Measurements from ENCODE around the gene WBP2.
A peak's percentile ranks its signal among the peaks of the same experiment; 100 is the strongest.

WBP2 gene

GRCh38 chr17:75855310-75856061, at the start of gene WBP2:
TSS of gene WBP2 (minus strand) at chr17:75855335. CDS start at chr17:75855297, 38 bp downstream.
- DNase-seq, result peak; percentile 99

GRCh38 chr17:75902406-75902805, 47.3 kb upstream of the WBP2 start:
- no peak for DNase-seq

- no peak for DNase-seq
These were observed 46.6 kb upstream of the WBP2 start for GRCh38 chr17:75901727-75902126.

DNA sequence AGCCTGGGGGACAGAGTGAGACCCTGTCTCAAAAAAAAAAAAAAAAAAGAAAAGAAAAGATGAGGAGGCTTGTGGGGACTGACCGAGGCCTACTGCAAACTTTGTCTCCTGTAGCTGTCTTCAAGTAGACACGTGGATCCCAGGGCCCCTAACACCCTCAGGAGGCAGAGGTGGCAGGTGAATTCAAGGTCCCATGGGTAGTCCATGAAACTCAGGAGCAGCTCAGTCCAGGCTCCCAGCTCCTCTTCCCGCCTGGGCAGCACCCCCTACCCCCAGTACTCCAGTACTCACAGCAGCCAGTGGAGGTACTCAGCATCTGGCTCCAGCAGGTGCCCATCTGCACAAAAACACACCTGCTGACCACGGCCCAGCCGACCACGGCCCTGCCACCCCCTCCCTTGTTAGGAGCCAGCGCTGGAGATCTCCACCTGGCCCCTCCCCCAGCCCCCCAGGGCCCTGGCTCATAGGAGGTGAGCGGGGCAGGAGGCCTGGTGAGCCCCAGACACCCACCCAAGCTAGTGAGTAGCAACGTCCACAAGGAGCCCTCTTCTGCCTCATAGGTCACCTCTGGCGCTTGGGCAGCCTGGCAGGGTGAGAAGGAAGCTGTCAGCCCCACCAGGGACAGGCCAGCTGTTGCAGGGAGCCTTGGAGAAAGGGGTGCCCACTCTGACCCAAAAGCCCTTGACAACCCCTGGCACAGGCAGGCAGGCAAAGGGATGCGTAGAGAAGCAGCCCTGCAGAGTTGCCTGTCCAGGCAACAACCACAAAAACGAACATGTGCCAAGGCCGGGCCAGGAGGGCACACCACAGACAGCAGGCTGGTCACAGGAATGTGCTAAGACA, 45.8 kb upstream of the WBP2 start:
- DNase-seq, result no peak

- DNase-seq, result no peak
These were observed 44.8 kb upstream of the WBP2 start for GRCh38 chr17:75899767-75900468.

DNA sequence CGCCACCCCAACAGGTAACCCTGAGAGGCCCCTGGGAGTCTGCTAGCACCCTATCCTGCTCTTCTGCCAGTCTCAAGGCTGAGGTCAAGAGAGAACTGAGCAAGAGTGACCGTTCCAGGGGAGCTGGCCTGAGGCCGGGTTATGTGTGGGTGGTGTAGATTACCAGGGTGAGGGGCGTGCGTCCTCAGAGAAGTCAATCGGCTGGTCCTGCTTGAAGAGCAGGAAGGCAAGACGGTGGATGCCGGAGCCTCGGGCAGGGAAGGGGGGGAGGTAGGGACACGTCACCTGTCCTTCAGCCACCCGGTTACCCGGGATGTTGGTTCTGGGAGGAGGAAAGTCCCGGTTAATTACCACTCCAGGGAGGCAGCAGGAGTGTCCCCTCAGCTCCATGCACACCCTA, 44.2 kb upstream of the WBP2 start:
- no peak for DNase-seq

- DNase-seq, result no peak
These were observed 43.7 kb upstream of the WBP2 start for GRCh38 chr17:75898791-75899190.

- no peak for DNase-seq
These were observed 42.9 kb upstream of the WBP2 start for GRCh38 chr17:75898065-75898464.

- no peak for DNase-seq
These were observed 42.3 kb upstream of the WBP2 start for GRCh38 chr17:75897160-75898019.

- peak; percentile 79 for DNase-seq
These were observed 41.5 kb upstream of the WBP2 start, which contains the start of gene TRIM65 for GRCh38 chr17:75896415-75897159. TSS of gene TRIM65 (minus strand) at chr17:75896951. CDS start at chr17:75896937, 14 bp downstream.

DNA sequence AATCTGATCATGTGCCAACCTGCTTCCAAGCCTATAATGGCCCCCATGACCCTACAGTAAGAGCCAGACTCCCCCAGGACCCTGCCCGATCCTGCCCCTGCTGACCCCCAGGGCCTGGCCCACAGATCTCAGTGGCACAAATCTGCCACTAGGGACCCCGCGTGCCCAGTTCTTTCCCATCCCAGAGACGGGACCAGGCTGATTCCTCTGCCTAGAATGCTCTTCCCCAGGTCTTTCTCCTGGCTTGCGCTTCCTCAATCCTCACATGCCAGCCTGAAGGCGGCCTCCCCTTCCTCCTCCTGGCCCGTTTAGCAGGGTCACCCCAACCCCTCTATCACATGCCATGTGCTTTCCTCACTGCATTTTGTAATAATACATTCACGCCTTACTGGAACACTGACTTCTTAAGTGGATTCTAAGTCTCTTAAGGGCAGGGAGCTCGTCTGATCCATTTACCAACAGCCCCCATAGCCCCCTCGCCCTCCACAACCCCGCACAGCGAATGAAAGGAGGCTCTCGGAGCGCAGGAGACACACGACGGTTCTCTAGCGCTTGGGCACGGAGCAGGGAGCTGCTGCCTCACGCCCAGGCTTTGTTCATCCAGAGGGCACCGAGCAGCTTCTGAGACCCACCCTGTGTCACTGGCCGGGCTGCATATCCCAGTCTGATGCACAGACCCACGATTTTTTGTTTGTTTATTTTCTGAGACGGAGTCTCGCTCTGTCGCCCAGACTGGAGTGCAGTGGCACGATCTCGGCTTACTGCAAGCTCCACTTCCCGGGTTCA, 40.4 kb upstream of the WBP2 start:
- DNase-seq, result no peak

GRCh38 chr17:75894049-75894733, 39.1 kb upstream of the WBP2 start:
- DNase-seq, result no peak

GRCh38 chr17:75893305-75894048, 38.3 kb upstream of the WBP2 start:
- no peak for DNase-seq

DNA sequence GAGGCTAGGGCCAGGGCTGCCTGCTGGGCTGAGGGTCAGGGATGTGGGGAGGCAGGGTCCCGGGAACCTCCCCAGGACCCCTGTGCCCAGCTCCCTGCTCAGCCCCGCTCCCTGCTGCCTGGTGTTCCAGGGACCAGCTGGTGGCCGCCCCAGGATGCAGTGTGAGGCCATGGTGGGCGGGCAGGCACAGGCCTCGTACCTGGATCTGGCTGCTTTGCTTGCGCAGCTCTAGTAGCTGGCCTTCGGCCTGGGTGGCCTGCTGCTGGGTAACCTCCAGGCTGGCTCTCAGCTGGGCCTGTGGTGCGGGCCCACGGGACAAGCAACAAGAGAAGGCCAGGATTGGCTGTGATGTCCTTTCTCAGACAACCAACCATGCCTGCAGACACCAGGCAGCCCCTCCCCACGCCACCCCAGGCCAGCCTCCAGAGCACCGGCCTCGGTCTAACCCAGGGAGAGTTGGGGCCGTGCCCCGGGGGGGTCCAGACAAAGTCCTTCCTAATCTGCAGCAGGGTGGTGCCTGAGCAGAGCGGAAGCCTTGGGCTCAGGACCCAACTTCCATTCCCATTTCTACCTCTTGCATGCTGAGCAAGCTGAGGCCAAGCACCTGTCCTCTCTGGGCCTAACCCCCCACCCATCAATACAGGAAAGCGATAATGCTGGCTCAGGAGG, 37.6 kb upstream of the WBP2 start:
- DNase-seq, result no peak

DNA sequence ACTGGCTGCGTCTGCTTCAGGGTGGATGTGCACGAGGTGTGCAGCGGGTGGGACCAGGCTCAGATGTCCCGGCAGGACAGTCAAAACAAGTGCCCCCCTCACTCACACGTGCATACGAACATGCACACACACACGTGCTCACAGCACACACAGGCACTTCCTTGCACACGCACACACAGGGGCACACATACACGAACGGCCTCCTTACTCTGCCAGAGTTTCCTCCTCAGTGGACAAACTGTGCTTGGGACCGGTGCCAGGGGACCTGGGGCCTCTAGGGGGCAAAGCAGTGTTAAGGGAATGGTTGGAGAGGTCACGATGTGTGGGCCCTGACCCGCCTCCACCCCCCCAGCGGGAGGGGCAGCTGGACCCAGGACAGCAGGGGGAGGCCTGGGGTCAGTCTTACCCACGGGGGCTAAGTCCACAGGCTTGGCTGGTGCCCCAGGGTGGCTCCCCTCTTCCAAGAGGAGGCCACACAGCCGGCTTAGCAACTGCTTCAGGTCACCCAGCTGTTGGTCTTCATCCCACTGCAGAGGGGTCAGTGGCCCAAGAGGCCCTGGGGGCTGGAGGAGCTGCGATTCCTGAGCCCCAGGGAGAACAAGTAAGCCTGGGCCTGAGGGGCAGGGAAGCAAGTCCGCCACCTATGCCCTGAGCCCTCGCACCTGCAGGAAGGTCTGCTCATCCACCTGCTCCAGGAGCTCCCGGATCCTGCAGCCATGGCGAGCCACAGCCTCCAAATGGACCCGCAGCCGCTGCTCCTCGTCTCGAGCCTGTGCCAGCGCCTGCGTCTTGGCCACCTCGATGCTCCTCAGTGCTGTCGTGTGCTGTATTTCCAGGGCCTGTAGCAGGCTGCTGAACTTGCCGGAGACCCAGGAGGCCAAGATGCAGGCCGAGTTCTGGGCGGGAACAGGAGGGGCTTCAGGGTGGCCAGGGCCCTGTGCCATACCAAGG, 36.7 kb upstream of the WBP2 start:
- DNase-seq, result no peak

GRCh38 chr17:75891022-75891604, 36.0 kb upstream of the WBP2 start:
- DNase-seq, result no peak

DNA sequence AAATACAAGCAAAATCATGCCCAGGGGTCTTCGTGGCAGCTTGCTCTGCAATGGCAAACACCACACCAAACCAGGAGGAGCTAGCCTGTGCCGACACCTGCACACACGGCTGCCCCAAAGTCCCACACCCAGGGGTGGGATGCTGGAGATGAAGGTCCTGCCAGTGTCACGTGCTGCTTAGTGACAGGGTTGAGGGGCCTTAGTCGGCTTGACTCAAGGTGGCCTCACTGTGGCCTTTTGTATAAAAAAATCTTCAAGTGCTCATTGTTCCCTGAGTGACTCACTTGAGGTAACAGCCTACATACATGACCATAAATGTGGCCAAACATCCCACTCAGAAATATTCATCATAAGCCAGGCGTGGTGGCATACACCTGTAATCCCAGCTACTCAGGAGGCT, 34.3 kb upstream of the WBP2 start:
- DNase-seq, result no peak
